CD4-positive, CD25-positive, alpha-beta regulatory T cell (primary cell): Measurements from ENCODE around the gene GPBP1L1. TPM values are rescaled to one million over a fixed set of nuclear protein-coding genes. Genes with fewer than 3 reads are reported as not detected.

Experiments used
- ATAC-seq, 2 donors: fragments of 150-1000 bp; cut with Tn5 transposase; one replicate each; pipeline ENCODE4 v1.10.0; 2021; ENCODE audit warnings: low read depth in 2 of 2, moderate number of reproducible peaks in 2 of 2, moderate library complexity in 1 of 2
- DNase-seq, 3 donors: peaks; one replicate each; pipeline versions ENCODE4 v3.0.0 to v3.0.0-alpha.2; 2012 to 2022; ENCODE audit warnings: mixed read lengths in 1 of 3
- H3K27ac ChIP-seq: one replicate; pipeline ENCODE4 v1.7.0; 2013; ENCODE audit warnings: mild to moderate bottlenecking, low read length; ENCODE audit not compliant: insufficient read depth, poor library complexity, severe bottlenecking
- H3K27me3 ChIP-seq: one replicate; pipeline ENCODE4 v1.7.0; 2013; ENCODE audit warnings: low read length; ENCODE audit not compliant: control insufficient read depth, insufficient read depth
- H3K36me3 ChIP-seq: one replicate; pipeline ENCODE4 v1.7.0; 2013; ENCODE audit warnings: mild to moderate bottlenecking, low read length, moderate library complexity; ENCODE audit not compliant: control insufficient read depth, insufficient read depth
- H3K4me1 ChIP-seq: 2 replicates; pipeline ENCODE4 v1.7.0; 2013; ENCODE audit warnings: mild to moderate bottlenecking, low read length; ENCODE audit not compliant: insufficient read depth, control insufficient read depth, poor library complexity, severe bottlenecking
- H3K4me3 ChIP-seq: one replicate; pipeline ENCODE4 v1.7.0; 2013; ENCODE audit warnings: low read depth, mild to moderate bottlenecking, low read length, moderate library complexity
- H3K9me3 ChIP-seq, 2 experiments: 1 replicate in 1 of 2; 2 replicates in 1 of 2; pipeline ENCODE4 v1.7.0; 2013; ENCODE audit warnings: low read length in 2 of 2, mild to moderate bottlenecking in 1 of 2, moderate library complexity in 1 of 2; ENCODE audit not compliant: control insufficient read depth in 2 of 2
- H3K27ac Mint-ChIP-seq, 3 donors: one replicate each; pipeline ENCODE4 v1.8.0; 2020 to 2022; ENCODE audit warnings: mild to moderate bottlenecking in 3 of 3, mixed read lengths in 3 of 3, moderate library complexity in 2 of 3
- H3K27me3 Mint-ChIP-seq: one replicate; pipeline ENCODE4 v1.8.0; 2022; ENCODE audit warnings: mild to moderate bottlenecking, mixed read lengths
- H3K36me3 Mint-ChIP-seq: one replicate; pipeline ENCODE4 v1.8.0; 2020; ENCODE audit warnings: mixed read lengths
- H3K4me1 Mint-ChIP-seq, 4 donors: one replicate each; pipeline ENCODE4 v1.8.0; 2020 to 2022; ENCODE audit warnings: mixed read lengths in 4 of 4, mild to moderate bottlenecking in 1 of 4
- H3K4me3 Mint-ChIP-seq, 4 donors: one replicate each; pipeline ENCODE4 v1.8.0; 2020 to 2022; ENCODE audit warnings: mild to moderate bottlenecking in 4 of 4, mixed read lengths in 4 of 4, moderate library complexity in 3 of 4
- H3K9me3 Mint-ChIP-seq, 7 donors: one replicate each; pipeline ENCODE4 v1.8.0; 2020 to 2022; ENCODE audit warnings: mixed read lengths in 7 of 7, mild to moderate bottlenecking in 3 of 7, moderate library complexity in 2 of 7
- polyA plus RNA-seq, 4 donors: library from polyadenylated mRNA; unstranded; fragments of 300-500 nt; fragmentation: Illumina TruSeq; gene quantifications; one replicate each; pipeline ENCODE4 v1.2.3, GENCODE V29; 2021
- total RNA-seq: library from RNA; stranded (reverse); gene quantifications from one replicate; pipeline ENCODE4 v1.2.3, GENCODE V29; 2022

The GPBP1L1 gene
- total and polyA plus RNA-seq, 5 donors from 2014 or later, result 96.2 to 177 (median 100) TPM

DNA sequence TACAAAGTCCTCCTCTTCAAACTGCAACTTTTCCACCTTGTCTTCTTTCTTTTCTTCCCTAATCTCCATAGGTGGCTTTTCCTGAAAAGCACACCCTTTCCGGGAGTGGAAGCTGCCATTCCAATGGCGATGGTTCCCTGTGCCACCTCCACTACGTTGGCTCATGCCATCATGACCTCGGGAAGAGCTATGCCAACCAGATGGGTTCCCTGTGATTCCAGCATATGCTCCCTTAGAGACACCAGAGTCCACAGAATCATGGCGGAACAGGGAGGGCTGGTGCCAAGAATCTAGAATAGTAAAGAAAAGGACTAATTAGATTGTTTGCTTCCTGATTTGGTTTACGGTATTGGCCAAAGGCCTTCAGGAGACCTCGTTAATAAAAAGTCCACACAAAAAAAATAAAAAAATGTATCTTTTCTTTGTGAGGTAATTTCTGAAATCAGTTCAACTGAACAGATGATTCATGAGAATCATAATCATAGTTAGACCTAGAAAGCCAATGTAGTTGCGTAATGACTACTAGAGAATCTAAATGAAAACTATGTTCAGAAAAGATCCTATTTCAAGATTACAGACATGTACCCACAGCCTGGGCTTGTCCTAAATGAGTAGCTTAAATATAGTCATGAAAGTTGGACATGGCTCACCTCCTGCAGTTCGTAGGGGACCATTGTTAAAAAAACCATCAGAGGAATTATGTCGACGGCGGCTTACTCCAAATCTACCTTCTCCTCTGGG is 31.6 kb downstream of the GPBP1L1 start:
- H3K27me3 Mint-ChIP-seq, result no peaks in the 10 kb centered on the region
- Histone ChIP-seq H3K4me3 (peak overlapping the region; percentile 14), H3K9me3 (no peaks in the 10 kb centered on the region), H3K27ac (no peak overlapping the region), H3K27me3 (no peaks in the 10 kb centered on the region), H3K36me3 (peaks cover 96% of the 10 kb centered on the region), H3K4me1 (no peaks in the 10 kb centered on the region)
- H3K4me3 Mint-ChIP-seq, result peak overlapping the region in 1 of 4 donors; percentile 10
- no peaks in the 10 kb centered on the region for H3K9me3 Mint-ChIP-seq
- peaks cover 45% of the 10 kb centered on the region for H3K36me3 Mint-ChIP-seq
- H3K4me1 Mint-ChIP-seq, result peaks cover 12 to 30% (median 18%) of the 10 kb centered on the region in 4 donors
- DNase-seq, result peak in 1 of 3 donors; percentile 22
- peak overlapping the region in 1 of 3 donors; percentile 67 for H3K27ac Mint-ChIP-seq
- ATAC-seq, result no peak

DNA sequence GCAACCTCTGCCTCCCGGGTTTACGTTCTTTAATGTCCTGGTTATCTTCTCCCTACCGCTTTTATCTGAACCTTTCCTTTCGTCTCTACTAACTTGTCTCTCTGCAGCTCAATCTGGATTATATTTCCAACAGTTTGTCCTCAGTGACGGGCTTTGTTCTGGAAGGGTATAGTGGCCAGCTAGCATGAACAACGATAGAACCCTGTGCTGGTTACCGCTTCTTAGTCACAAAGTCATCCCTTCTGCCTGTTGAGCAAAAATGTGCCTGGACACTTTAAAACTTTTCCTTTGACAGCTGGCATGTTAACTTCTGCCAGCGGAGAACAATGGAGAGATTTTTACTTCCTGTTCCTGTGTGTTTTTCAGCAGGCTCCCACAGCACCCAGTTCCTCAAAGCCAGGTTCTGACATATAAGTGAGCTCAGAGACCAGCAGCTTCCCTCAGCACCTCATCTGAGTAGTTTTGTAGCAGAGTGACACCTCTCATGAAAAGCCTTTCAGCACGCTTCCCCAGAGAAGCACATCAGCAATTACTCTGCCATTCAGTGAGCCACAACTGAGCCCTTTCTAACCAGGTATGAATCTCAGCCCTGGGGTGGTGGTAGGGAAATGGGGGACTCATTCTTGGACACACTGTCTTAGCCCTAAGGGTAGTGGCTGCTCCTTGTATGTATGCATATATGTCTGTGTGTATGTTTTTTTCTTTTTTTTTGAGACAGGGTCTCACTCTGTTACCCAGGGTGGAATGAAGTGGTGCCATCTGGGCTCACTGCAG is 38.9 kb downstream of the GPBP1L1 start:
- Mint-ChIP-seq H3K27ac (peak overlapping the region in 1 of 3 donors; percentile 56), H3K4me1 (peaks cover 7 to 35% (median 21%) of the 10 kb centered on the region in 4 donors), H3K36me3 (peaks cover 20% of the 10 kb centered on the region), H3K4me3 (no peak overlapping the region), H3K27me3 (no peaks in the 10 kb centered on the region), H3K9me3 (no peaks in the 10 kb centered on the region)
- ATAC-seq, result no peak
- DNase-seq, result no peak
- H3K9me3 ChIP-seq, result no peaks in the 10 kb centered on the region
- H3K4me1 ChIP-seq, result no peaks in the 10 kb centered on the region
- no peaks in the 10 kb centered on the region for H3K27me3 ChIP-seq
- no peak overlapping the region for H3K4me3 ChIP-seq
- H3K27ac ChIP-seq, result no peak overlapping the region
- peaks cover 47% of the 10 kb centered on the region for H3K36me3 ChIP-seq

DNA sequence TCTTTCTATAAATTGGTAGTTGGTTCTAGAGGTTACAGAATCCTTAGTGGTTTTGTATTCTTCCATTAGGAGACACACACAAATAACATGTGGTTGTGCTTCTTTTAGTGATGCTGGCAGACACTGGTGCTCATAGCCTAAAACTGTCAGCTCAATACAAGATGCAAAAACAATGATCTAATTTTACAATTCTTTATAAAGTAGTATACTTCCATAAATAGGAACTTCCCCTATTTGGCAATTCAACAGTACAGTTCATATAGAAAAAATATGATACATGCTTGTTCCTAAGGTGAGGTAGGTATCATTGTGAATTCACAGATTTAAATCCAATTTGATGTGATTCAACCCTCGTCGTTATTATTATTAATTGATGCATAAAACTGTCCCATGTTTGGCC is 41.7 kb downstream of the GPBP1L1 start:
- H3K4me3 ChIP-seq, result no peak overlapping the region
- DNase-seq (no peak), ATAC-seq (no peak)
- H3K27ac ChIP-seq, result no peak overlapping the region
- H3K27me3 Mint-ChIP-seq, result no peaks in the 10 kb centered on the region
- H3K9me3 ChIP-seq, result no peaks in the 10 kb centered on the region
- no peak overlapping the region for H3K4me3 Mint-ChIP-seq
- H3K36me3 Mint-ChIP-seq, result peaks cover 21% of the 10 kb centered on the region
- H3K36me3 ChIP-seq, result peaks cover 45% of the 10 kb centered on the region
- H3K9me3 Mint-ChIP-seq, result no peaks in the 10 kb centered on the region
- peaks cover 7 to 25% (median 15%) of the 10 kb centered on the region in 4 donors for H3K4me1 Mint-ChIP-seq
- H3K4me1 ChIP-seq, result no peaks in the 10 kb centered on the region
- peak overlapping the region in 1 of 3 donors; percentile 41 for H3K27ac Mint-ChIP-seq
- H3K27me3 ChIP-seq, result no peaks in the 10 kb centered on the region

DNA sequence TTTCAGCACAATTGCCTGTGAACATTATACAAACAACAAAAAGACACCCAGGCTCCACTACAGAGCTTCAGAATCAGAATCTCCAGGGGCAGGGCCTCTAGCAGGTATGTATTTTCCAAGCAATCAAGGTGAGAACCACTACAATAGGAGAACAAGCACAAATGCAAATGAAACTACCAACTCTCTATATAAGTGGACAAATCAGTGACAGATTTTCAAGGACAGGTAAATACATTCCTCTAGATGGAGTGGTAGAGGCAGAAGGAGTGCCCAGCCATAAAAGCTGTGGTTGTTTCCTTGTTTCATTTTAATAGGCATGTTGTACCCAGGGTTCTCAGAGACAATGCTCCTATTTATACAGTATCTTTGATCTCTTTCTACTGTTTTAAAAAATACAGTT is 42.4 kb downstream of the GPBP1L1 start:
- Mint-ChIP-seq H3K27ac (peak overlapping the region in 2 of 3 donors; percentile 25 to 41), H3K9me3 (no peaks in the 10 kb centered on the region), H3K4me1 (peaks cover 7 to 25% (median 14%) of the 10 kb centered on the region in 4 donors), H3K4me3 (no peak overlapping the region), H3K36me3 (peaks cover 21% of the 10 kb centered on the region), H3K27me3 (no peaks in the 10 kb centered on the region)
- Histone ChIP-seq H3K36me3 (peaks cover 43% of the 10 kb centered on the region), H3K27ac (no peak overlapping the region), H3K27me3 (no peaks in the 10 kb centered on the region), H3K4me3 (no peak overlapping the region), H3K4me1 (no peaks in the 10 kb centered on the region), H3K9me3 (no peaks in the 10 kb centered on the region)
- ATAC-seq (no peak), DNase-seq (no peak)

DNA sequence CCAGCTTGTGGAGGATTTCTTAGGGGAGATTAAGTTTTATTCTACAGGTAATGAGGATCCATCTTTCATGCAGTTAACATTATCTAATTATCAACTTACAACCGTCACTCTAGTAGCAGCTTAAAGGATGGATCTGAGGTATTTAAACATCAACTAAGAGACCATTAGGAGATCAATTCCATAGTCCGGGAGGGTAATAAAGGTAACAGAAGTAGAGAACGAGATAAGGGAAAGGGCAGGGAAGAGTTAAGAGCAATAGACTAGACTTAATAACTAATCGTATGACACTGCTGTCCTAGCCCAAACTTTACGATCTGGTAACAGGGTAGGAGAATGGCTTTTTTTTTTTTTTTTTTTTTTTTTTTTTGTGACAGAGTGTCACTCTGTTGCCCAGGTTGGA is 43.0 kb downstream of the GPBP1L1 start:
- Mint-ChIP-seq H3K4me3 (no peak overlapping the region), H3K9me3 (no peaks in the 10 kb centered on the region), H3K27me3 (no peaks in the 10 kb centered on the region), H3K27ac (peak overlapping the region; percentile 45 to 55 (median 54)), H3K4me1 (peaks cover 7 to 24% (median 13%) of the 10 kb centered on the region in 4 donors), H3K36me3 (peaks cover 20% of the 10 kb centered on the region)
- DNase-seq, result no peak
- Histone ChIP-seq H3K27ac (no peak overlapping the region), H3K4me3 (no peak overlapping the region), H3K9me3 (no peaks in the 10 kb centered on the region), H3K4me1 (no peaks in the 10 kb centered on the region), H3K27me3 (no peaks in the 10 kb centered on the region), H3K36me3 (peaks cover 47% of the 10 kb centered on the region)
- ATAC-seq, result no peak

DNA sequence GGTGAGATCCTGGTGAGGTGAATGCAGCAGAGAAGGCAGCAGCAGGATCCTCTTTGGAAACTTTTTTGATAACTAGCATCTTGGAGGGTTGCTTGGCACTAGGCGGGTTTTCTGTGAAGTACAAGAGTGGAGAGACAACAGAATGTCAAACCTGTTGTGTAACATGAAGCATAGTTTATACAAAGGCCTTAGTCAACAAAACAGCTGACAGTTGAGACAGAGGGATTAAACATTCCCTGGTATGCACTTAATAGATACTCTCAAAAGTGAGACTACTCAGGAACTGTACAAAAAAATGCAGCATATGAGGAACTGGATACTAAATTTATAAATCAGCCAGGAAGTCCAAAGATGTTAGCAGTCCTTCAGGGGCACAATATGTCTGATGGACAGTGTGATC is 46.0 kb downstream of the GPBP1L1 start:
- Histone ChIP-seq H3K27me3 (no peaks in the 10 kb centered on the region), H3K27ac (no peak overlapping the region), H3K4me3 (no peak overlapping the region), H3K9me3 (no peaks in the 10 kb centered on the region), H3K4me1 (no peaks in the 10 kb centered on the region), H3K36me3 (peaks cover 64% of the 10 kb centered on the region)
- H3K4me3 Mint-ChIP-seq, result no peak overlapping the region
- no peak for ATAC-seq
- H3K36me3 Mint-ChIP-seq, result peaks cover 12% of the 10 kb centered on the region
- no peaks in the 10 kb centered on the region for H3K27me3 Mint-ChIP-seq
- H3K9me3 Mint-ChIP-seq, result no peaks in the 10 kb centered on the region
- peak overlapping the region; percentile 3 to 67 (median 38) for H3K27ac Mint-ChIP-seq
- no peak for DNase-seq
- H3K4me1 Mint-ChIP-seq, result peaks cover 3 to 12% (median 6%) of the 10 kb centered on the region in 4 donors

DNA sequence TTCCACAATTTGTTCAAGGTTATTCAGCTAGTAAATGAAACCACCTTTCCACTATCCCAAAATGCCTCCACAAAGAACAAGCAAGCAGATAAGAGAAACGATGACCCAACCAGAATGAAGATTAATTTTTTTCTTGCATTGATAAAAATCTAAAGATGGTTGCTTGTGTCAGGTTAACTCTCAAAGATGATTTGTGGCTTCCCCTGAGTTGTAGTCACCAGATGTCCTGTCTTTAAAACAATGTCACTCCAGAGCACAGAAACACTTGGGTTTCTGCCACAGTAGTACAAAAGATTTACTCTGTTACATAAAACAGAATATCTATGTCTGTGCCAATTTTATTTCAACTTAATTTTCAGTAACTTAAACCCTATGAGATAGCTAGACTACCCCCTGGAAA is 51.1 kb downstream of the GPBP1L1 start:
- Mint-ChIP-seq H3K4me1 (no peaks in the 10 kb centered on the region), H3K36me3 (peaks cover 18% of the 10 kb centered on the region), H3K27me3 (no peaks in the 10 kb centered on the region), H3K27ac (no peak overlapping the region), H3K9me3 (no peaks in the 10 kb centered on the region), H3K4me3 (no peak overlapping the region)
- no peaks in the 10 kb centered on the region for H3K4me1 ChIP-seq
- no peak overlapping the region for H3K27ac ChIP-seq
- no peak overlapping the region for H3K4me3 ChIP-seq
- H3K27me3 ChIP-seq, result no peaks in the 10 kb centered on the region
- DNase-seq, result no peak
- H3K9me3 ChIP-seq, result no peaks in the 10 kb centered on the region
- peaks cover 92% of the 10 kb centered on the region for H3K36me3 ChIP-seq
- ATAC-seq, result no peak
